RPMI8226 (cell line): ENCODE measurements around the gene C4BPA.

Experiments used
- DNase-seq: peaks from one replicate; pipeline ENCODE4 v3.0.0-alpha.2; 2015

Gene C4BPA

DNA sequence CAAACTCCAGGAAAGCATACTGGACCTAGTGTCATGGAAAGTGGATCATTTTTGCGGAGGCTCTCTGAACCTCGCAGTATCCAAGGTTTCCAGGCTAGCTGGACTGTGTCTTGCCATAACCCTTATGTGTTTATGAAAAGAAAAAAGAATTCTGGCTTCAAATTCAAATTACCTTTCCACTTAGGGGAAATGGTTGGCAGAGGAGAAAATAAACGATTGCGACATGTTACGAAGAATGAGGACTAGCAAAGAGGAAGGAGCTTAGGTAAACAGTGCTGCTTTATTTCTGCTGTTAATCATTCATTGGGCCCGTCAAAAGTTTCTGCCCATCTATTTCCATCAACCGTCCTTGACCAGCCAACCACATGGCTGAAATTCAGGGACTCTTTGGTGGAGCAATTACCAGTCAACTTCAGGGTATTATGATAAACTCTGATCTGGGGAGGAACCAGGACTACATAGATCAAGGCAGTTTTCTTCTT is at the start of gene C4BPA:
TSS of gene C4BPA (plus strand) at position 342 of the 482 bp plus-strand sequence. CDS start 8,793 bp downstream, outside the sequence.
- DNase-seq: no peak

DNA sequence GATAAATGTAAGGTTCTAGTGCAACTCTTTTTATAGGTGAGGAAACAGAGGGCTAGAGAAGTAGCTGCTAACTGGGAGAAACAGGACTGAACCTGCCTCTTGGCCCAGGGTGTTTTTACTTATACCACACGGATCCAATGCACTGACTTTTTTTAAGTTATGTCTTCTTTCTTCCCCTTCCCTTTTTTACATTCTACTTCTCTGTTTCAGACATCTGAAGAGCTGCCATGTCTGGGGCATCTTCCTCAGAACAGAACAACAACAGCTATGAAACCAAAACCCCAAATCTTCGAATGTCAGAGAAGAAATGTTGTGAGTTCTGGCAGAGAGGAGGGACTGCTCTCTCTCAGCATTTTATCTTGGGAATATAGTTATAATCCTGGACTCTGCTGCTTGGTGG is 49.5 kb upstream of the C4BPA start:
- no peak for DNase-seq

DNA sequence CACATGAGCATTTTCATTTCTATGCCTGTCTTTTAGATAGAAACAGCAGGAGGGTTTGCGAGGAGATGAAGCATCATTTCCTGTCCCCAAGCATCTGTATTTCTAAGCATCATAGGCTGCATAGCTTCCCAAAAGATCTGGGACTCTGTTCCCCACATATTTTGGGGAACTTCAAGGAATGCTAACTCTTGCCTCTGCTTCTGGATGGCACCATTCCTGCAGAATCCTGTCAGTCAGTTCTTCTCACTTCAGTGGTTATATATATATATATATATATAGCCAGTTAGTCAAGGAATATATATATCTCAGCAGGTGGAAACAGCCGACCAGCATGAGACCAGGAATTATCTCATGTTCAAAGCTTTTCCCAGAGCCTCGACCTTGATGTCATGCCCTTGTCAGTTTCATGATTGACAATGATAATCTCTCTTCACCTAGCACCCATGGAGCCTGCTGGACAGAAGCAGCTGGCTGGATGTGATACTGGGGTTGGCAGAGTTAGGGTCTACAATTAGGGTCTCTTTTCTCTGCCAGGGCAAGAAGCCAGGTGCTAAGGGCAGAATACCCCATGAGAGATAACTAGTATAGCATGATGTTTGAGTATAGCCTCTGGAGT is 48.5 kb upstream of the C4BPA start:
- DNase-seq: no peak

DNA sequence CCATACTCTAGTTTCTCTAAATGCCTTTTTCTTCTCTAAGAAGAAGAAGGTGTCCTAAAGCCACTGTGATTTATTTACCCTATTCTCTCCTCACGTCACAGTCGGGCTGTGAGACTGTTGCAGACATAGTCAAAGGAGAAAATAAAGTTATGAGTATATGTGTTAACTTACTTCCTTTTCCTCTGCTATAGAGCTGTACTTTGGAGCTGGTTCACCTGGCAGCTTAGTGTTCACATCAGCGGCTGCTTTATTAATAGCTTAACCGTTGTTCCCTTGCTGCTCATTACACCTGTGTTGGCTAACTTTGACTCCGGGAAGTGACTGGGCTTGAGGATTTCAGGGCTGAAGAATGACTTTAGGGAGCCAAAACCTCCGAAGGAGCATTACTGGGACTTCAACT is 47.4 kb upstream of the C4BPA start:
- DNase-seq: no peak

DNA sequence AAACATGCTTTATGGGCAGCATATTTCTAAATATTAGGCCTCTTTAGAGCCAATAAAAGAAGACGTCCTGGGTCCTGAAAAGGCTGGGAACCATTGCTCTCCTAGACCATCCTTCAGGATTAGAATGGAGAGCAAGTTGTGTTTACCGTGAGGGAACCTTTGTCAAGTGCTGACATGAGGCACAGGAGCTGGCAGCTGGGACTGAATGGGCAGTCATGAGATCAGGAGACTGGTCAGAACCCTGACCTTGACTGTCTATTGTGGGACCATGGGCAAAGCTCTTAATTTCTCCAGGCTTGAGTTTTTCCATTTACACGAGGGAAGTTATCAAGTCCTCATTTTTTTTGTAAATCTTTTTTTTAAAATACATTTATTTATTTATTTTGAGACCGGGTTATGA is 45.8 kb upstream of the C4BPA start:
- DNase-seq: no peak

DNA sequence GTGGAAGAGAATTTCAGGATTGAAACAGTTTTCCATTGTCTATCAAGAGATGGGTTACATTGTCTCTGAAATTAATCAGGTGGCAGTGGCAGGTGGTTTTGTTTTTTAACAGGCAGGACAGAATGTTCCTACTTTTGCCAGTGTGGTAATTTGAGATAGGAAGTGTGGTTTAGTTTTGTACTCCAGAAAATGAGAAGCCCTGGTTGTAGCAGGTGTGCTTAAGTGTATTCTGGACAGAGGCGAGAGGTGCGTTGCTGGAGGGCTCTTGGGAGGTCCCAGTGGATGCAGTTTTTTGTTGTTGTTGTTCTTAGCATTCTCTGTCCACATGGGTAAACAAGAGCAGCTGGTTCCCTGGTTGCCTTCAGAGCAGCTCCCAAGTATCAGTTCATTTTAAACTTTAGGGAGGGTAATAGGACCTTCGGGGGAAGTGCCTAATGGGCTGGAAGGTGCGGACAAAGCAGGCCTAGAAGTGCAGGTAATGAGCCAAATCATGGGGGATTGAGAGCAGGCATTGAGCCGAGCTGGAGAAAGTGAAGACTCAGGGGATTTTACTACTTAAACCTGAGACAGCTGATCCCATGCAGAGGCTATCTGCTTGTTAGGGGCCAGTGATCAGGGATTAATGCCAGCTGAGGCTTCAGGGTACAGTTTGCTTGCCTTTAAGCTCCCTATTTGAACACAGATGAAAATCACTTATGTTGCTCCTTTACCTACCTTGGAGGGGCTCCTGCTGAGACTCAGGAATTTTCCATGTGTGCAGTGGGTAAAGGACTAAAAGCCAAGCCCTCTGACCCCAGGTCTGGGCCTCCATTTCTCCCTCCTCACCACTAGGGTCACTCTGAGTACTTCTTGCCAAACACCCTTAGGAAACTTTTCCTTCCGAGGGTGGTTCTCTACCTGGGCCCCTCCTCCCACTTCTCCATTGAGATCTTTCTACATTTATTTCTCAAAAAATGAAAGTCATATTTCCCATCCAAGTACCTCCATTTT is 44.9 kb upstream of the C4BPA start:
- no peak for DNase-seq

DNA sequence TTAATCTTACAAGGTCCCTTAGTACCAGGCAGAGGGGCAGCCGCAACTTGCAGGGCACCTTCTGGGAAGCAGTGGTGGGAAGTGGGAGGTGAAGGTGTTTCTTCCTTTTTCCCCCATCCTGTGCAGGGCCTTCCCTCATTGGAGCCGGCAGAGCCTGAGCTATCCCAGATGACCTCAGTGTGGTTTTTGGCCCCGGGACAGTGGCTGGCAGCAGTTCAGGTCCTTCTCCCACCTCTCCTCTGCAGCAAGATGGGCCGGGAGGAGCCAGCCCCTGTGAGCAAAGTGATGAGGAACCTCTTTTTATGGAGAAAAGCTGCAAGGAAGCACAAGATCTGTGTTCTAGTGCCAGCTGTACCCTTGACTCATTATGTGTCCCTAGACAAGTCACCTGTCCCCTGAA is 44.2 kb upstream of the C4BPA start:
- DNase-seq: no peak

DNA sequence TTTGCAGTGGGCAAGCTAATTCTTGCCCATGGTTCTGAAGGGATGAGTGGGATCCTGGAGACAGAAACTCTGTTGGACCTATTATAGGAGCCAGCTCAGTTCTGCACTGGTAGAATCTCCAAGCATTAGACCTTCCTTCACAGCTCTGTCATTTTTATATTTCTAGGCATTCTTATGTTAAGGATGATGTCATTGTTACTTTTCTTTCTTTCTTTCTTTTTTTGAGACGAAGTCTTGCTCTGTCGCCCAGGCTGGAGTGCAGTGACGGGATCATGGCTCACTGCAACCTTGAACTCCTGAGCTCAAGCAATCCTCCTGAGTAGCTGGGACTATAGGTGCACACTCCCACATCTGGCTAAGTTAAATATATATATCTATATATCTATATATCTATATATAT is 43.4 kb upstream of the C4BPA start:
- DNase-seq: no peak

DNA sequence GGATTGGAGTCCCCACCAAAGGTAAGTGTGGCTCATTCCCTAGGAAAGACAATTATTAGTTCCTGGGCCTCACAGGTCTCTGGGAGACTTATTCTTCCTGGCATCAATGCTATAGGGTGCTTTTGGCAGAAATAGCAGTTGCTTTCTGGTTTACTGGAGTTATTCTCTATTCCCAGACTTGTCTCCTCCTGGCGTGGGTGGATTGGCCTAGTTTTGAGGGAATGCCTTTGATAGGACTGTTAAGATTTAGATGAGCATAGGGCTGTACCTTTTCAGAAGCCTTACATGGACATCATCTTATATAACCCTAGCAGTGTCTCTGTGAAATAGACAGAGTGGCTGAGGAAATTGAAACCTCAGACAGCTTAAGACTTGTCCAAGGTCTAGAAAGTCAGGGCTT is 42.0 kb upstream of the C4BPA start:
- DNase-seq: no peak

DNA sequence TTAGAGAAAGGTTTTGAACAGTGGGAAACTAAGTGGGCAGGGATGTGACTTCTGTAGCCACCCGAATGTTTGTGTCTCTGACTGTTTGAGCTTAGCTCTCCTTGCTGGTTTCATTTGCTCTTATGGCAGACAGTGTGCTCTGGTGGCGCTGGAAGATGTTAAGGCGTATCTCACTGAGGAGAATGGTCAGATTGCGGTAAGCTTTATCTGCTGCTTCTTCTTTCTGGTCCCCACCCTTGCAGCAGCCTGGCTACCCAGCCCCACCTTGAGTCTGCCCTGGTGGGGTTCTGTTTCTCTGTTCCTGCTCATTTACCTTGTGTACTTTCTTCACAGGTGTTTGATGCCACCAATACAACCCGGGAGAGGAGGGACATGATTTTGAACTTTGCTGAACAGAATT is 41.0 kb upstream of the C4BPA start:
- DNase-seq: no peak

DNA sequence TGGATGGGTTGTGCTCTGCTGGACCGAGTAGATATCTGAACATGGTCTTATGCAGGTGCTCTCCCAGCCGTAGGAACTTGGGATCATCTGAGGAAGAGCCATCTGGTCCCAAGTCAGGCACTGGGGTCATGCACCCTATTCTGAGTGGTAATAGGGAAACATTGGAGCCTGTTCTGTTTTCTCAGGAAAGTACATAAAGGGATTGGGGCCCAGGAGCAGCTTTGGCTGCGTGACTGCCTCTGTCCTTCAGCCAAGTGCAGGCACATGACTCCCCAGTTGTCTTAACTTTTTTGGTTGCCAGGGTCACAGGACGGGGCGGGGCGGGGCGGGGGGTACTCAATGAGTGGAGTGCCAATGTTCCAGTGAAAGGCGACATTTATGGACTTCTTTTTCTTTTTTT is 39.5 kb upstream of the C4BPA start:
- DNase-seq: no peak

DNA sequence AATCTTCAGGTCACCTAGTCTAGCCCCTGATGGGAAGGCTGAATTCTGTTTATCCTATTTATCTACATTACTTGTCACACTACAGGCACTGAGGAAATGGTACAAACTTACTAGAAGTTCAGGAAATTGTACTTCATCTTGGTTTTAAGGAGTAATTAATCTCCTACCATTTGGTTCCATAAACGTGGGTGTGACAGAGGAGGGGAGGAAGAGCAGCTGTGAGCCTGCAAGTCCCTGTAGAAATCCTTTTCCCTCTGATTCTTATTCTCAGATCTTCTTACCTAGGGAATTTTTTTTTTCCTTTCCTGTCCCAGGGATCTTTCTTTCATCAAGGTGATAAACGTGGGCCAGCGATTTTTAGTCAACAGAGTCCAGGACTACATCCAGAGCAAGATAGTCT is 36.8 kb upstream of the C4BPA start:
- DNase-seq: no peak

DNA sequence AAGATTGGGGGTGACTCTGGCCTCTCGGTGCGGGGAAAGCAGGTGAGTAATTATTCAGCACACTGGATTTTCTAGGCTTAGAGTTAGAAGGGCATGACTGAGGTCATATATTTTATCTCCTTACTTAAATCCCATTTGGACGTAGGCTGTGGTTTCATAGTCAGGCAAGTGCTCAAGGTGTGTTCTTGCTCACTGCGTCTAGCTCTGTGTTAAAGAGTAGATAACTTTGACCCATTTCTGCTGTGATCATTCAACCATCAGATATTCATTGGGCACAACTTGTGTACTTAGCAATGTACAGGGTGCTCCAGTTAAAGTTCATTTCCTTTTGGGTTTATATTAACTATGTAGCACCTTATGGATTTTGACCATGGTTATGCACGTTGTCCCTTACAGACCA is 36.4 kb upstream of the C4BPA start:
- DNase-seq: no peak

DNA sequence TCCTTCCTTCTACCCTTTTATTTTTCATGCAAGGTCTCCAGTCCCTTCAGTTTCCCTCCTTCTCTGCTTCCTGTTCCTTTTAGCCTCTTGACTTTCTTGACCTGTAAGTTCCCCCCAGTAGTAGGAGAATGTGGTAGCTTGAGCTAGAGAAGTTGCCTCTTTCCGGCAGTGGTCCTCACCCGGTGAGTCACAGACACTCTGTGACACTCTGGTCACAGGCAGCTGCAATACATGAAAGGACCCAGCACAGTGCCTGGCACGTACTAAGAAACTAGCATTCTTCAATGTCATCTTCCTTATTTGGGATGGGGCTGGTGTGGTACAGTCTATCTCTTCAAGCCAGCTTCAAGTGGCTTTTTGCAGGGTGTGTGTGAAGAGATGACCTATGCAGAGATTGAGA is 35.0 kb upstream of the C4BPA start:
- DNase-seq: no peak

DNA sequence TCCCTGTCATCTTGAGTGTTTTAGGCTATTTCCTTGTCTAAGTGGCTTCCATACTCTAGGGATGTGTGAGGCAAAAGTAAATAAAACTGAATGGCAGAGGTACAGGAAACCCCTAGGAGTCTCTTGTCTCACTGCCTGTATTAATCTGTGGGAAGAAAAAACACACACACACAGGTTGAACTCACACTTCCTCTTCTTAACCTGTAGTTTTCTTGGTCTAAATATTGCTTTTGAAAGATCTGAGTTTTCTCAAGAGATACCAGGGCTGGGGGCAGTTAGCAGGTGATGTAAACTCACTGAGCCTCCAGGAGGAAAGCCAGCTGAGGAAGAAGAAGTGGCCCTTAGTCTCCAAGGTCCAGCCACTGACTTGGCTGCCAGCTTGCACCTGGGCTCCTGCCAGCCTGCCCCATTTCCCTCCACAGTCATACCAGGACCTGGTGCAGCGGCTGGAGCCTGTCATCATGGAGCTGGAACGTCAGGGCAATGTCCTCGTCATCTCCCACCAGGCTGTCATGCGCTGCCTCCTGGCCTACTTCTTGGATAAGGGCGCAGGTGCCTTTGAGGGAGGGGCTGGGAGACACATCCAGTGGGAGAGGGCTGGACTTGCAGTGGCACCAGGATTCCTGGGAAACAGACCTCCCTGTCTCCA is 34.1 kb upstream of the C4BPA start:
- DNase-seq: no peak

DNA sequence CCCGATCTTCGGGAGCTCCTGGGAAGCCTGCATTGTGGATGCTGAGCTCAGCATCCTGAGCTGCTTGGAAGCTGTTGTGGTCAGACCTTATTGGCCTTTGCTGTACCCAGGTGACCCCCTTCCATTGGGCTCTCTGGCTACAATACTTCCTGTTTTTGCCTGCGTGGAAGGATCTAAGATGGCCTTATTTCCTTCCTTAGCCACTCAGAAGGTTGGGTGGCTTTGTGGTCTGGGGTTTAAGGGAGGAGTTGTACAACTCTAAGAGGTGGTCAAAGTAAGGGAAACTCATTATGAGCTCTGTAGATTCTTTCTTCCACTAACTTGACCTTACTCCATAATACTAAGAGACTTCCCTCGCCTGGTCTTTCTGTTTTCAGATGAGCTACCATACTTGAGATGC is 33.2 kb upstream of the C4BPA start:
- DNase-seq: no peak

DNA sequence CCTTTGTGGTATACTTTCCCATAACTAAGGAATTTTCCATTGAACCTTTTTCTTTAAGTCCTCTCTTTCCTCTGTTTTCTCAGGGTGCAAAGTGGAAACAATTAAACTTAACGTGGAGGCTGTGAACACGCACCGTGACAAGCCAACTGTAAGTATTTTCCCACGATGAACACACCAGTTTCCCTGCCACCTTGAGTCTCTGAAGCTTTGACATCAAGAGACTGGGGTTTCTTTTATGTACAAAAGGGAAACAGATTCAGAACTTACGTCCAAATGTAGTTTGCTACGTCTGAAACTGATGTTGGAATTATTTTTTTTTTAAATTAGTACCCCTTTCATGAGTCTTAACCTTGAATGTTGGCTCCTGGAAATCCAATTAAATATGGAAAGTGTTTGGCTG is 32.6 kb upstream of the C4BPA start:
- DNase-seq: no peak

DNA sequence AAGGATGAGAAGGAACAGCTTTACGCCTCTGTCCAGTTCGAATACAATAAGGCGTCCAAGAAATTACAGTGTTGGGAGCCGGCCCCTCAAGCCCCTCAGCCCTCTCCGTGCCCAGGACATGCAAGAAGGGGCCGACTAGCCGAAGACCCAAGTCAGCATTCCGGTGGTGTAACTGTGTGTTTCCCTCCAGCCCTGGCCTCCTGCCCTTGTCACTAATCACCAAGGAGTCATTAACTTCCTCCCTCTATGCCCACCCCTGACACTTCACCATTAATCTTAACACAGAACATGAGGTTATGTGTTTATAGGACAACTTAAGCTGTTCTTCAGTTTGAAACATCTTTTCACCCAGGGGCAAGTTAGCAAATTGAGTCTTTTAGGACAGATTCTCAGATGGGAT is 31.8 kb upstream of the C4BPA start:
- DNase-seq: no peak

DNA sequence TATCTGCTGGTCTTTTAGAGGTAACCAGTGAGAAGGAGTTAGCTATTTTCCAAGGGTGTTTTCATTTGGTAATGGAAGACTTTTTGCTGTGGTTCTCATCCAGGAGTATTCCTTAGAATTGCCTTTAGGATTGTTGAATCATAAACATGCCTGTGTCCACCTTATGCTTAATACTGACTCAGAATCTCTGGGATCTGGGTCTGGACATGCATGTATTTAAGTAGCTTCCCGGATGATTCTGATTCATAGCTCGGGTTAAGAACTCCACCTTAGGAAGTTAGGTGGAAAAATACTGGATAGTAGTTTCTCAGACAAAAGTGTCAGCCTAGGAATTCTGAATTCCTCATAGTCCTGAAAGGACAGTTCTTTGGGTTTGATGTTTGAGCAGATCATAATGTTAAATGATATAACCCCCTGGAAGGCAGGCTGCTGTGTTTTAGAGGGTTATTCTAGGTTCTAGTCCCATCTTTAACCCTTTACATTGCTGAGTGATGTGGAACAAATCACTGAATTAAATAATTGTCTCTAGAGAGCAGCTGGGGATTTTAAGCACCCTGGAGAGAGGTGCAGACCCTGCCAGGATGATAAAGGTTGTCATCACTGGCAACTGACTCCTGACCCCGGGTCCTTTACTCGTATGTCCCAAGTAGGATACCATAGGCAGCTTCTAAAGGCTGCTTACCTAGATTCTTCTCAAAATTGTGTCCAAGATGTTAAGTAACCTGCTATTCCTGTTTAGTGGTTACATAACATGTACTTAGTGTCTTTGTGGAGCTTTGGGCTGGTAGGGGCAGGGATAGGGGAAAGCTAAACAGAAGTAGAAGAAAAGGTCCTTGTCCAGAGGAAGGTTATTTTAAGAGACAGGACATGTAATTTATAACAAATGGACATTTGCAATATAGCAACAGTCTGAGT is 29.9 kb upstream of the C4BPA start:
- no peak for DNase-seq

DNA sequence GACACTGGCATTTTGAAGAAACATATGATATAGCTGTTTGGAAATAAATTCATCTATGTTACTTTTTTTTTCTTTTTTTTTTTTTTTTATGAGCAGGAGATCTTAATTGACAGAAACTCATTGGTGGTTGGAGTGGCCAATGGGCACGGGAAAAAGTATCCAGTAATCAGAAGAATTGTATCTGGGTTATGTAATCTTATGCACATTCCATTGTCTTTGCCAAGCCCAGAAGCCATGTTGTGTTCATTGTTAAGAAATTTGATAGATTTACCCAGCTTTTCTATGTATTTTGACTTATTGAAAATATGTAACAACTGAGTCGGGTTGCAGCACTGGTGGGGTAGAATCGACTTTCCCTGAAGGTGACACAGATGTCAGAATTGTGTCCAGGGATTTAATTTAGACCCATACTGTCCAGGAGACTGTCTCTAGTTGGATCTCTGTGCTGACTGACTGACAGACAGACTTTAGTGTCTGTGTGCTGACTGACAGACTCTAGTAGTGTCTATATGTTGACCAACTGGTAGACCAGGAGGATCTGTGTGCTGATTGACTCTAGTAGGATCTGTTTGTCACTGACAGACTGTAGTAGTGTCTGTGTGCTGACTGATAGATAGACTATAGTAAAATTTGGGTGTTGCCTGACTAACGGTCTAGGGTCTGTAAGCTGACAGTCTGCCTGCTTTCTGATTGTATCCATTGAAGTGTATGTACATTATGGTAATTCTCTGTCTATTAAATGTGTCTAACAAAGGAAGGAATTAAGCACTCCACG is 27.7 kb upstream of the C4BPA start:
- DNase-seq: no peak

DNA sequence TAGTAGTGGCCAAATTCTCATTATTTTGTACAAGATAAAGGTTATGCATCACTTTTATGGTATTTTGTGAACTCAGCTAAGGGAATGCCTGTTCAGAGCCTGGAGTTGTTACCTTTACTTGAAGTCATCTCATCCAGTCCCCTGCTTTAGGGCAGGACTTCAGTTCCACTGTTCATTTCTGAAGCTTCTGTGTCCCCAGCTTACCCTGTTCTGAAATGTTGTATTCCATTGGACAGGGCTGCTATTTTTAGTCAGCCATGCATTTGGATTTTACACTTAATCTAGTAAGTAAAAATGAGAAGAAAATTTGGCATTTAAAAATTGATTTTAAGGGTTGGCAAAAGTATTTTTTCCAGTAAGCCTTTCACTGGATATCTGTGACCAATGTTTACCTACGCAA is 27.0 kb upstream of the C4BPA start:
- no peak for DNase-seq
